Measurements from ENCODE around the gene ANKRD26. TPM values are rescaled to one million over a fixed set of nuclear protein-coding genes. Genes with fewer than 3 reads are reported as not detected.
"Not testable (repeated sequence)": the region's sequence is repeated elsewhere in the genome, so short reads cannot be mapped to it uniquely, and the experiment has no call there.

Gene ANKRD26
- total RNA-seq, 4 donors from 2014 or later: 2.5 to 6.9 (median 5.0) TPM

DNA sequence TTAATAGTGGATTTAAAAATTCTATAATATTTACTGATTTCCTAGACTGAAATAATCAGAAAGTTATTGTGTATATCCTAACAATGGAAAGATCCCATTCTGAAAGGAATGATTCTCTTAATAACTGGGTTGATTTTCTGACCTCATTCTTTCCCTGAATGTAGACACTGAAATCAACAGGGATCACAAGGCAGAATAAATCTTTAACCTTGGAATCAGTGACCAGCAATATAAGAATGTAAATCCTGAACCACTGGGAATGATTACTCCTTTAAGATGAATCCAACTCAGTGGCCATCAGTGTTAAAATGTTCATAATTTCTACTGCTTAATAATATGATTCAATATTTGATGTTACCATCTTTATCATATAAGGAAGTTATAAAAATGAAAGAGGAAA lies 47.6 kb downstream of the ANKRD26 start:
- Histone ChIP-seq H3K9me3 (no peaks in the 10 kb centered on the region), H3K4me3 (no peak overlapping the region), H3K27me3 (no peaks in the 10 kb centered on the region), H3K27ac (no peak overlapping the region), H3K36me3 (peaks cover 3 to 59% (median 4%) of the 10 kb centered on the region in 3 donors), H3K4me1 (no peaks in the 10 kb centered on the region)
- intact Hi-C loops (cut with DNase I): no loop called here
- TF ChIP-seq, protein P1, sequence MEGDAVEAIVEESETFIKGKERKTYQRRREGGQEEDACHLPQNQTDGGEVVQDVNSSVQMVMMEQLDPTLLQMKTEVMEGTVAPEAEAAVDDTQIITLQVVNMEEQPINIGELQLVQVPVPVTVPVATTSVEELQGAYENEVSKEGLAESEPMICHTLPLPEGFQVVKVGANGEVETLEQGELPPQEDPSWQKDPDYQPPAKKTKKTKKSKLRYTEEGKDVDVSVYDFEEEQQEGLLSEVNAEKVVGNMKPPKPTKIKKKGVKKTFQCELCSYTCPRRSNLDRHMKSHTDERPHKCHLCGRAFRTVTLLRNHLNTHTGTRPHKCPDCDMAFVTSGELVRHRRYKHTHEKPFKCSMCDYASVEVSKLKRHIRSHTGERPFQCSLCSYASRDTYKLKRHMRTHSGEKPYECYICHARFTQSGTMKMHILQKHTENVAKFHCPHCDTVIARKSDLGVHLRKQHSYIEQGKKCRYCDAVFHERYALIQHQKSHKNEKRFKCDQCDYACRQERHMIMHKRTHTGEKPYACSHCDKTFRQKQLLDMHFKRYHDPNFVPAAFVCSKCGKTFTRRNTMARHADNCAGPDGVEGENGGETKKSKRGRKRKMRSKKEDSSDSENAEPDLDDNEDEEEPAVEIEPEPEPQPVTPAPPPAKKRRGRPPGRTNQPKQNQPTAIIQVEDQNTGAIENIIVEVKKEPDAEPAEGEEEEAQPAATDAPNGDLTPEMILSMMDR (IDR thresholded peaks at IDR 0.05): no peak
- no peak for TF ChIP-seq POLR2A (IDR thresholded peaks at IDR 0.05)
- DNase-seq: no peak

- DNase-seq; H3K27me3 ChIP-seq; intact Hi-C loops (cut with DNase I); H3K4me1 ChIP-seq; H3K9me3 ChIP-seq; H3K27ac ChIP-seq; H3K4me3 ChIP-seq: not testable (repeated sequence)
- peaks cover 0 to 91% (median 0%) of the 10 kb centered on the region in 3 donors for H3K36me3 ChIP-seq
- 88 to 90% methylated on average over 4 of the region's 4 CpGs for WGBS, 2 donors
Measured at GRCh38 chr10:27045247-27045646, 55.0 kb downstream of the ANKRD26 start.

GRCh38 chr10:27041196-27041595 lies 59.1 kb downstream of the ANKRD26 start:
- no peak for DNase-seq
- Histone ChIP-seq H3K4me1 (no peaks in the 10 kb centered on the region), H3K36me3 (peaks cover 0 to 91% (median 0%) of the 10 kb centered on the region in 3 donors), H3K27me3 (no peaks in the 10 kb centered on the region), H3K4me3 (no peak overlapping the region), H3K9me3 (no peaks in the 10 kb centered on the region), H3K27ac (no peak overlapping the region)
- TF ChIP-seq, protein P1 (IDR thresholded peaks at IDR 0.05): no peak
- no peak for TF ChIP-seq POLR2A (IDR thresholded peaks at IDR 0.05)
- intact Hi-C loops (cut with DNase I): no loop called here
- 79 to 82% methylated on average over 2 of the region's 2 CpGs for WGBS, 2 donors

GRCh38 chr10:27038168-27038567 lies 62.1 kb downstream of the ANKRD26 start:
- Histone ChIP-seq H3K27me3 (no peaks in the 10 kb centered on the region), H3K4me1 (no peaks in the 10 kb centered on the region), H3K36me3 (peaks cover 0 to 86% (median 0%) of the 10 kb centered on the region in 3 donors), H3K4me3 (no peak overlapping the region), H3K9me3 (no peaks in the 10 kb centered on the region), H3K27ac (no peak overlapping the region)
- no peak for DNase-seq
- 92 to 100% methylated on average over 5 of the region's 5 CpGs for WGBS, 2 donors
- TF ChIP-seq POLR2A (IDR thresholded peaks at IDR 0.05): no peak
- TF ChIP-seq, protein P1 (IDR thresholded peaks at IDR 0.05): no peak
- intact Hi-C loops (cut with DNase I): no loop called here

DNA sequence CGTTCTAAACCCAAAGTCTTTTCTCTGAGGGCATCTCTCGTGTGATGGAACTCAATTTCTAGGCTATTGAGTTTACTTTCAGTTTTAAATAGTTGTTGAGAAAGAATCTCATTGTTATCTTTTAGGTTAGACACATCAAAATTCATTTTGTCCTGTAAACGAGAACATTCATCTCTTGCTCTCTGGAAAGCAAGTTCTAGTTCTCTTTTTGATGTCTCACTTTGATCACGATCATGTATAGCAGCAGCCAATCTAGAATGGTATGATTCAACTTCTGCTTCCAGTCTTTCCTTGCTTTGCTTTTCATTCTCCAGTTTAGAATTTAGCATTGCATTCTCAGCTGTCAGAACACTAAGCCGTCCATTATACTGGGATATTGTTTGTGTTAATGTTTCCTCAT lies 65.1 kb downstream of the ANKRD26 start:
- H3K36me3 ChIP-seq: peaks cover 0 to 83% (median 0%) of the 10 kb centered on the region in 3 donors
- H3K27ac ChIP-seq: no peak overlapping the region
- no peak overlapping the region for H3K4me3 ChIP-seq
- intact Hi-C loops (cut with DNase I): no loop called here
- 85 to 87% methylated on average over 5 of the region's 5 CpGs for WGBS, 2 donors
- H3K9me3 ChIP-seq: no peaks in the 10 kb centered on the region
- H3K4me1 ChIP-seq: no peaks in the 10 kb centered on the region
- H3K27me3 ChIP-seq: no peaks in the 10 kb centered on the region
- no peak for TF ChIP-seq POLR2A (IDR thresholded peaks at IDR 0.05)
- TF ChIP-seq, protein P1 (IDR thresholded peaks at IDR 0.05): no peak
- no peak for DNase-seq

- Histone ChIP-seq H3K4me3 (no peak overlapping the region), H3K36me3 (peaks cover 0 to 77% (median 0%) of the 10 kb centered on the region in 3 donors), H3K9me3 (no peaks in the 10 kb centered on the region), H3K27ac (no peak overlapping the region), H3K27me3 (no peaks in the 10 kb centered on the region), H3K4me1 (no peaks in the 10 kb centered on the region)
- intact Hi-C loops (cut with DNase I): no loop called here
- no peak for TF ChIP-seq POLR2A (IDR thresholded peaks at IDR 0.05)
- TF ChIP-seq, protein P1 (IDR thresholded peaks at IDR 0.05): no peak
- no peak for DNase-seq
- 77 to 86% methylated on average over 2 of the region's 2 CpGs for WGBS, 2 donors
Measured at GRCh38 chr10:27030060-27030459, 70.2 kb downstream of the ANKRD26 start.
